GM21381 (cell line): ENCODE results near the gene PRXL2B.
"Not testable (repeated sequence)": the region's sequence is repeated elsewhere in the genome, so short reads cannot be mapped to it uniquely, and the experiment has no call there.

ENCODE experiments used
- ATAC-seq: cut with Tn5 transposase; IDR thresholded peaks from one replicate; pipeline ENCODE4 v1.9.1; 2021; ENCODE audit warnings: mild to moderate bottlenecking, moderate library complexity; ENCODE audit not compliant: unreplicated experiment

The PRXL2B gene

GRCh38 chr1:2564006-2564814 lies 22.4 kb upstream of the PRXL2B start:
- no peak for ATAC-seq

GRCh38 chr1:2564815-2565374 lies 21.7 kb upstream of the PRXL2B start:
- no peak for ATAC-seq

GRCh38 chr1:2566101-2567045 lies 20.2 kb upstream of the PRXL2B start:
- ATAC-seq: no peak

- ATAC-seq: no peak
Observed at GRCh38 chr1:2567083-2567679, 19.4 kb upstream of the PRXL2B start.

GRCh38 chr1:2568187-2568816 lies 18.3 kb upstream of the PRXL2B start:
- not testable (repeated sequence) for ATAC-seq

GRCh38 chr1:2569060-2569459 lies 17.5 kb upstream of the PRXL2B start:
- ATAC-seq: no peak

GRCh38 chr1:2569703-2570102 lies 16.9 kb upstream of the PRXL2B start:
- not testable (repeated sequence) for ATAC-seq

- no peak for ATAC-seq
Observed at GRCh38 chr1:2570332-2570731, 16.2 kb upstream of the PRXL2B start.

GRCh38 chr1:2571348-2571747 lies 15.2 kb upstream of the PRXL2B start:
- ATAC-seq: no peak

GRCh38 chr1:2573250-2573920 lies 13.2 kb upstream of the PRXL2B start:
- no peak for ATAC-seq

- no peak for ATAC-seq
Observed at GRCh38 chr1:2574350-2574749, 12.2 kb upstream of the PRXL2B start.

- no peak for ATAC-seq
Observed at GRCh38 chr1:2575801-2576663, 10.5 kb upstream of the PRXL2B start.

GRCh38 chr1:2577565-2578075 lies 9.0 kb upstream of the PRXL2B start:
- peak; percentile 26 for ATAC-seq

GRCh38 chr1:2578758-2579118 lies 7.8 kb upstream of the PRXL2B start:
- ATAC-seq: no peak

GRCh38 chr1:2580691-2581090 lies 5.9 kb upstream of the PRXL2B start:
- no peak for ATAC-seq

GRCh38 chr1:2582391-2582790 lies 4.2 kb upstream of the PRXL2B start:
- ATAC-seq: no peak

GRCh38 chr1:2583331-2583791 lies 3.2 kb upstream of the PRXL2B start:
- no peak for ATAC-seq

- no peak for ATAC-seq
Observed at GRCh38 chr1:2583871-2584351, 2.7 kb upstream of the PRXL2B start.
